Measurements from ENCODE around the gene SGF29. TPM values are rescaled to one million over a fixed set of nuclear protein-coding genes. Genes with fewer than 3 reads are reported as not detected.
A peak's percentile ranks its signal among the peaks of the same experiment; 100 is the strongest.

Gene SGF29
- 10 to 100 TPM; 24.0 to 35.8 TPM for total RNA-seq

DNA sequence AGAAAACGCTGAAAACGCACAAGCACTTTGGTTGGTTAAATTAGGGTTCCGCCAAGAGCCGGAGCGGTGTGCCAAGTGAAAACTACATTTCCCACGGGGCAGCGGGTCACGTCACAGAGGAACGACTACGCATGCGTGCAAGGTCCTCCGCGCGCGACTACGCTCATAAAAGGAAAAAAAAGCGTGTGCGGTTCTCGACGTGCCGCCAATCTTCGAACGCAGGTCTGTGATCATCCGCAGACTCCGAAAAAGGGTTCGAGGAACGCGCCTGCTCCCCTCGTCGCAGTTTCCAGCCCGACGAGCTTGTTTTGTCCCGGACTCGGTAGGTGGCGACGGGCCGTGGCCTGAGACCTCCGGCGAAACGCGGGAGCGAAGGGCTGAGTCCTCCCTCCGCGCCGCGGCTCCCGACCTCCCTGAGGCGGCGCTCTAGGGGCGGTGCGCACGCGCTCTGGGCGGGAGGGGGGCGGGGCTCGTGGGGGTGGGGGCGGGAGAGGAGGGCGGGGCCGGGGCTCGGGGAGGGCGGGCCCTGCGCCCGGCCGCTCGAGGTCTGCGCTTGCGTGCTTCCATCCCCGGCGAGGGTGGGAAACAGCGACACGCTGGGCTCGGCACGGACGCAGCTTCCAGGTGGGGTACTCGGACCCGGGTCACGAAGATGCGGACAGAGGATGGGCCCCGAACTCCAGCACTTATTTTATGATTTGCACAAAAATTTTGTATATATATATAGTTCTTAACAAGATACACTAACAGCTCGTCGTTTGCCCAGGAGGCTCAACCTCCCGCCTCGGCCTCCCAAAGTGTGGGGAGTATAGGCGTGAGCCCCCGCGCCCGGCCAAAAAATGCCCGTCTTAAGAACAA lies at the start of gene SGF29:
TSS of gene SGF29 (plus strand) at position 145 of the 858 bp plus-strand sequence. CDS start 27,150 bp downstream, outside the sequence.
- peak; percentile 91 for DNase-seq (ENCODE audit: low spot score)
- Mint-ChIP-seq H3K27me3 (no peaks in the 10 kb centered on the region), H3K4me1 (ENCODE audit: low read depth in 2 of 2) (peaks cover 23 to 26% of the 10 kb centered on the region in 2 donors), H3K36me3 (no peaks in the 10 kb centered on the region), H3K27ac (peak within 1 kb of the TSS; percentile 72 to 74), H3K4me3 (peak within 1 kb of the TSS; percentile 92), H3K9me3 (no peaks in the 10 kb centered on the region)
- peak; percentile 94 to 96 for ATAC-seq

DNA sequence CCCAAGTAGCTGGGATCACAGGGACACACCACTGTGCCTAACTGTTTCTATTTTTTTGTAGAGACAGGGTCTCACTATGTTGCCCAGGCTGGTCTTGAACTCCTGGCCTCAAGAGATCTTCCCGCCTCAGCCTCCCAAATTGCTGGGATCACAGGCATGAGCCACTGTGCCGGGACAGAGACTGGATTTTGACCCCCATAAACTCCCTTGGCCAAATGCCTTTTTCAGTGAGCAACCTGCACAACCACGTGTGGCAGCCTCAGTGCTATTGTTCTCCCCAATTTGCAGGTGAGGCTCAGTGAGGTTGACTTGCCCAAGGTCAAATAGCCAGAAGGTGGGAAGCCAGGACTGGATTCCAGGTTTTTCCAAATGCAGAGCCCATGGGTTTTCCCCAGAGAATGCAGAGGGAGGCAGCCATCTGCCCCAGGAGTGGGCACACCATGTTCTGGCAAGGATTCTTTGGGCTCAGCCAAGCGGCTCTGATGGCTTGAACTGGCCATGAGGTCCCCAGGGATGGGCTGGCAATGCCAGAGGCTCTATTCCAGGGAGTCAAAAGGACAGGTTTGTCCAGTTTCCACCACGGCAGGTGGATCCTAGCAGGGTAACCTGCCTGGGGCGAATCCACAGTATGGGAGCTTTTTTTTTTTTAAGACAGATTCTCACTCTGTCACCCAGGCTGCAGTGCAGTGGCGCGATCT lies 48.9 kb upstream of the SGF29 start:
- Mint-ChIP-seq H3K4me1 (ENCODE audit: low read depth in 2 of 2) (peaks cover 25 to 32% of the 10 kb centered on the region in 2 donors), H3K36me3 (no peaks in the 10 kb centered on the region), H3K27ac (no peak overlapping the region), H3K27me3 (no peaks in the 10 kb centered on the region), H3K9me3 (no peaks in the 10 kb centered on the region), H3K4me3 (no peak overlapping the region)
- ATAC-seq (no peak), DNase-seq (ENCODE audit: low spot score) (no peak)

DNA sequence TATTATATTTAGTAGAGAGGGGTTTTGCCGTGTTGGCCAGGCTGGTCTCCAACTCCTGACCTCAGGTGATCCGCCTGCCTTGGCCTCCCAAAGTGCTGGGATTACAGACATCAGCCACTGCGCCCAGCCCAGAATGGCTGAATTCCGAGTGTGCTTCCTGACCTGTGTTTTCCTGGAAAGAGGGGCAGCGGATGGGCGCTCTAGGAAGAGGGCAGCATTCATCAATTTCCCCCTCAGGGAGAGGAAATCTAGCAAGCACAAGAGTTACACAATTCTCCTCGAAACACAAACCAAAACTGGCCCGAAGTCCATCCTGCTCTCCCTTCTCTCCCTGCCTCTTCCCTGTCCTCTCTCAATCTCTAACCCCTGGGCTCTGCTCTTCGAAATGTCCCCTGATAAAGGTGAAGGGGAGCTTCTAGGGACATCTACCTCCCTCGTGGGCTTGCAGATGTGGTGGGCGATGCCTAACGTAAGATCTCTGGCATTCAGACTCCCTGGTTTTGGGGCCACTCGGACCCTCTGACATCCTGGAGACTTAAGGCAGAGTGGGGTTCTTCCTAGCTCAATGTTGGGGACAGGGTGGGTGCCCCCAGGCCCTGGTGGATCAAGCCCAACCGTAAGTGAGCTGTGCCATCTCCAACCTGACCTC lies 48.1 kb upstream of the SGF29 start:
- Mint-ChIP-seq H3K27ac (peak overlapping the region in 1 of 2 donors; percentile 65), H3K4me1 (ENCODE audit: low read depth in 2 of 2) (peaks cover 25 to 30% of the 10 kb centered on the region in 2 donors), H3K27me3 (no peaks in the 10 kb centered on the region), H3K9me3 (no peaks in the 10 kb centered on the region), H3K36me3 (no peaks in the 10 kb centered on the region), H3K4me3 (no peak overlapping the region)
- DNase-seq (ENCODE audit: low spot score), result no peak
- ATAC-seq, result no peak

DNA sequence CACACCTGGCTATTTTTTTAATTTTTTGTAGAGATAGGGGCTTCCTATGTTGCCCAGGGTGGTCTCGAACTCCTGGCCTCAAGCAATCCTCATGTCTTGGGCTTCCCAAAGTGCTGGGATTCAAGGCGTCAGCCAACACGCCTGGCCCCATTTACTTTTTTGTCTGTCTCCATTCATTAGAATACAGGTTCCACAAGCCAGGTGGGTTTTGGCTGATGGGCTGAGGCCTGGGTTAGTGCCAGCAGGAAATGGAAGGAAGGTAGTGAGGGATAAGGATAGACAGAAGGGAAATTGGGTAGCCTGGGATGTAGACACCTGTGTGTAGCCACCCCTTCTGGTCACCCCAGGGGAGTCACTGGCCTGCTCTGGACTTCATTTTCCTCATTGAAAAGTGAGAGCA lies 42.7 kb upstream of the SGF29 start:
- peaks cover 30 to 47% of the 10 kb centered on the region in 2 donors for H3K4me1 Mint-ChIP-seq (ENCODE audit: low read depth in 2 of 2)
- H3K27me3 Mint-ChIP-seq, result no peaks in the 10 kb centered on the region
- no peak overlapping the region for H3K27ac Mint-ChIP-seq
- ATAC-seq (no peak), DNase-seq (ENCODE audit: low spot score) (no peak)
- H3K36me3 Mint-ChIP-seq, result no peaks in the 10 kb centered on the region
- no peak overlapping the region for H3K4me3 Mint-ChIP-seq
- H3K9me3 Mint-ChIP-seq, result no peaks in the 10 kb centered on the region

DNA sequence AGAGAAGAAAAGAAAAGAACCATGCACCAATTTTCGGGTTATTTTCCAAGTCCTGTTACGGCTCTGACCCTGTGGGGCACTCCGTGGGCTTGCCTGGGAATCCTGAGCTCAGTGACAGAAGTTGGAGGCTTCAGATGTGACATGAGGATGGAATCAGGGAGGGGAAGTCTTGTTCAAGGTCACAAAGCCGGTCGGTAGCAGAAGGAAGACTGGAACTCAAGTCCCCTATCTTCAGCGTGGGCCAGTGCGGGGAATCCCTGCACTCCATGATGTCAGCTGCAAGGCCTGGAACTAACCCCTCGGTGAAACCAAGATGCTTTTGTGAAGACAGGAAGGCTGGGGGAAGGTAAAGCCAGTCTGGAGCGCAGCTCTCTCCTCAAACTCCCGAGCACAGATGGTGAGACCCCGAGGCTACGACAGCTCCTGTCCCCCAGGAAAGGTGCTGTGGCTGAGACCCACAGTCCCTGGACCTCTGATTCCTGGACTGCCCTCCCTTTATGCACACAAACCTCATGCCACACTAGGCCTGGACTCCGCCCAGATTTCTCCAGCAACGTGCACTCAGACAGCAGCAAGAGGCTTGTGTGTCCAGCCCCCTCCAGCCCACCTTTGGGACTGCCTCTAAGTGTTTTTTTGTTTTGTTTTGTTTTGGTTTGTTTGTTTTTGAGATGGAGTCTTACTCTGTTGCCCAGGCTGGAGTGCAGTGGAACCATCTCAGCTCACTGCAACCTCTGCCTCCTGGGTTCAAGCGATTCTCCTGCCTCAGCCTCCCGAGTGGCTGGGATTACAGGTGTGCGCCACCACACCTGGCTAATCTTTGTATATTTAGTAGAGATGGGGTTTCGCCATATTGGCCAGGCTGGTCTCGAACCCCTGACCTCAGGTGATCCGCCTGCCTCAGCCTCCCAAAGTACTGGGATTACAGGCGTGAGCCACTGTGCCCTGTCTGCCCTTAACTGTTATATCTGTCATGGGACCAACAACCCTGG lies 41.6 kb upstream of the SGF29 start:
- DNase-seq (ENCODE audit: low spot score), result no peak
- ATAC-seq, result no peak
- H3K27me3 Mint-ChIP-seq, result no peaks in the 10 kb centered on the region
- H3K4me3 Mint-ChIP-seq, result no peak overlapping the region
- peaks cover 20 to 36% of the 10 kb centered on the region in 2 donors for H3K4me1 Mint-ChIP-seq (ENCODE audit: low read depth in 2 of 2)
- no peaks in the 10 kb centered on the region for H3K36me3 Mint-ChIP-seq
- H3K9me3 Mint-ChIP-seq, result no peaks in the 10 kb centered on the region
- H3K27ac Mint-ChIP-seq, result peak overlapping the region in 1 of 2 donors; percentile 41

DNA sequence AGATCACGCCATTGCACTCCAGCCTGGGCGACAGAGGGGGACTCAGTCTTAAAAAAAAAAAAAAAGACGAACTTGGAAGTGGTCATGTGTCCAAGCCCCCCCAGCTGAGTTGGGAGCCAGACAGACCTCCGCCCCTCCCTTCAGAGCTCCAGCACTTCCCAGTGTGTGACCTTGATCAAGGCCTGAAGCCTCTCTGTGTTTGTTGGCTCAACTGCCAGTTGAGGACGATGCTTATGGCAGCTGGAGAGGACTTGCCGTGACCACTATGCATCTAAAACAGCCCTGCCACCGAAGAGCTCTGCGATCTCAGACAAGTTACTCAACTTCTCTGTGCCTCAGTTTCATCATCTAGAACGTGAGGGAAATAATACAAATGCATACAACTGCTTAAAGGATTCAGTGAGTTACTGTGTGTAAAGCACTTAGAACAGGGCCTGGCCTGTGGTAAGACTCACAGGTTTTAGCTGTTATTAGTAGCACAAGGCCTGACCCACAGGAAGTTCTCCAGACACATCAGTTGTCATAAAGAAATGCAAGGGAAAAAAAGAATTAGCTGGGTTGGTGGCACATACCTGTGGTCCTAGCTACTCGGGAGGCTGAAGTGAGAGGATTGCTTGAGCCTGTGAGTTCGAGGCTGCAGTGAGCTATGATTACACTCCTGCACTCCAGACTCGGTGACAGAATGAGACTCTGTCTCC lies 40.1 kb upstream of the SGF29 start:
- no peaks in the 10 kb centered on the region for H3K9me3 Mint-ChIP-seq
- H3K27me3 Mint-ChIP-seq, result no peaks in the 10 kb centered on the region
- H3K36me3 Mint-ChIP-seq, result no peaks in the 10 kb centered on the region
- ATAC-seq (no peak), DNase-seq (ENCODE audit: low spot score) (no peak)
- H3K4me3 Mint-ChIP-seq, result no peak overlapping the region
- H3K27ac Mint-ChIP-seq, result peak overlapping the region in 1 of 2 donors; percentile 41
- H3K4me1 Mint-ChIP-seq (ENCODE audit: low read depth in 2 of 2), result peaks cover 6 to 24% of the 10 kb centered on the region in 2 donors

DNA sequence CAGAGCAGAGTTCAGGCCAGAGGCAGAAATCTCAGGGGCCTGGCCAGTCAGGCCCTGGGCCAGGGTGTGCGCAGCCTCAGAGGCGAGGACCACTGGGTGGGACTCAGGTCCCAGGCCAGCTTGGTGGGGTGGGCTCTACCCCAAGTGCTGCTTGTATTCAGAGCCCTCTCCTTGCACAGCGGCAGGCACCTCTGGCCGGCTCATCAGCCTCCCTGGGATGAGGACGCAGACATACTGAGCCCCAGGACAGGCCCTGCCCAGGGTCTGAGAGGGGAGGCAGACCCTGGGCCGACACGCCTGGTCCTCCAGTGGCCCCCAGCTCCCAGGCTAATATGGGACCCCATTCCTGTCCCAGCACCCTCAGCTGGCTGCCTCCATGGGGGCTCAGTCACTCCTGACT lies 39.5 kb upstream of the SGF29 start:
- Mint-ChIP-seq H3K36me3 (no peaks in the 10 kb centered on the region), H3K4me3 (no peak overlapping the region), H3K27me3 (no peaks in the 10 kb centered on the region), H3K9me3 (no peaks in the 10 kb centered on the region), H3K27ac (no peak overlapping the region), H3K4me1 (ENCODE audit: low read depth in 2 of 2) (peaks cover 6 to 24% of the 10 kb centered on the region in 2 donors)
- ATAC-seq (peak in 1 of 2 donors; percentile 43), DNase-seq (ENCODE audit: low spot score) (no peak)

DNA sequence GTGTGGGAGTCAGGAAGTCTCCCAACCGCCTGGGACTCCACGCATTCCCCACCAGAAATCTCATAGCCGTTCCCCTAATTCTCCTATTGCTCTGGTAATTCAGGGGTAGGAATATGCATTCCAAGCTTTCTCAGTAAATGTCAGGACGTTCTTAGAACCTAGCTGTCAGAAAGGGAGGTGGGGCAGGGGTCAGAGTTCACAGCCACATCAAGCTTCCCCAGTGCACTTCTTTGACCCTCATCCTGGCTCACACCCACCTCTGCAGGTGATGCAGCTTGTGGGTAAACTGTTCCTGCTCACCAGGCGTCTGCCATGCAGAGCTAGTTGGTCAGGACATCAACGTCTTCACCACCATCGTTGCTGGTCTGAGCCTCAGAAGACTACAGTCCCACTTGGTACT lies 33.0 kb upstream of the SGF29 start:
- Mint-ChIP-seq H3K4me1 (ENCODE audit: low read depth in 2 of 2) (peaks cover 7 to 8% of the 10 kb centered on the region in 2 donors), H3K4me3 (no peak overlapping the region), H3K36me3 (no peaks in the 10 kb centered on the region), H3K27me3 (no peaks in the 10 kb centered on the region), H3K9me3 (no peaks in the 10 kb centered on the region), H3K27ac (no peak overlapping the region)
- DNase-seq (ENCODE audit: low spot score), result no peak
- ATAC-seq, result no peak

DNA sequence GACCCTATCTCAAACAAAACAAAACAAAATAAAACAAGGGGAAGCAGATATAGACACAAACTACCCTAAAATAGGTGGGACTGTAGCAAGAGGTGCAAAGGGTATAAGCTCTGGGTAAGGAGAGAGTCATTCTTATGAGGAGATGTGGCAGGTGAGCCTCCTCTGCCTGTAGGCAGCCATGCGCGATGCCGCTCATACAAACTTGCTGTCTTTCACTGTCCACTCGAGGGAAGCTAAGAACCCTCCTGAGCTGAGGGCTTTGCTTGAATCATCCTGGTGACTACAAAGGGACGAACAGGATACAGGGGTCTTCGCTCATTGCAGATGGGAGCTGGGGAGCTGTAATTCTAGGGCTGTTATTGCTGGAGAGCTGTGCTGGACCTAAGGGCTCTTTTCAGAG lies 32.3 kb upstream of the SGF29 start:
- no peak overlapping the region for H3K27ac Mint-ChIP-seq
- H3K36me3 Mint-ChIP-seq, result no peaks in the 10 kb centered on the region
- no peaks in the 10 kb centered on the region for H3K27me3 Mint-ChIP-seq
- no peaks in the 10 kb centered on the region for H3K9me3 Mint-ChIP-seq
- peaks cover 7 to 10% of the 10 kb centered on the region in 2 donors for H3K4me1 Mint-ChIP-seq (ENCODE audit: low read depth in 2 of 2)
- H3K4me3 Mint-ChIP-seq, result no peak overlapping the region
- ATAC-seq, result no peak
- DNase-seq (ENCODE audit: low spot score), result no peak

DNA sequence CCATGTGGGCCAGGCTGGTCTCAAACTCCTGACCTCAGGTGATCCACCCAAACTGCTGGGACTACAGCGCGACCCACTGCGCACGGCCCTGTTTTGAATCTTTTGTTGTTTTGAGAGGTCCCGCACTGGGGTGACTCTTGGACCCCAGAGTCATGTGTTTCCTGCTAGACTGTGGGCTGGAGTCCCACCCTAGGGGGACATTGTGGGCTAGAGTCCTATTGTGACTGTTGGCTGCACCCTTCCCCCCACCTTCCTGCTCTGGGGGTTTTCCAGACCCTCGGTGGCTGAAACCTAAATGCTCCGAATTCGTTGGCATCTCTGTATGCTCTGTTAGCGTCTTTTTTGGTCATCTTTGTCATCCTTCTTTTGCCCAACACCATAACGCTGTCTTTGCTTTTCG lies 30.9 kb upstream of the SGF29 start:
- Mint-ChIP-seq H3K4me1 (ENCODE audit: low read depth in 2 of 2) (peaks cover 7 to 12% of the 10 kb centered on the region in 2 donors), H3K4me3 (peak overlapping the region; percentile 1), H3K9me3 (no peaks in the 10 kb centered on the region), H3K27me3 (no peaks in the 10 kb centered on the region), H3K27ac (no peak overlapping the region), H3K36me3 (no peaks in the 10 kb centered on the region)
- DNase-seq (ENCODE audit: low spot score), result no peak
- ATAC-seq, result peak in 1 of 2 donors; percentile 68

DNA sequence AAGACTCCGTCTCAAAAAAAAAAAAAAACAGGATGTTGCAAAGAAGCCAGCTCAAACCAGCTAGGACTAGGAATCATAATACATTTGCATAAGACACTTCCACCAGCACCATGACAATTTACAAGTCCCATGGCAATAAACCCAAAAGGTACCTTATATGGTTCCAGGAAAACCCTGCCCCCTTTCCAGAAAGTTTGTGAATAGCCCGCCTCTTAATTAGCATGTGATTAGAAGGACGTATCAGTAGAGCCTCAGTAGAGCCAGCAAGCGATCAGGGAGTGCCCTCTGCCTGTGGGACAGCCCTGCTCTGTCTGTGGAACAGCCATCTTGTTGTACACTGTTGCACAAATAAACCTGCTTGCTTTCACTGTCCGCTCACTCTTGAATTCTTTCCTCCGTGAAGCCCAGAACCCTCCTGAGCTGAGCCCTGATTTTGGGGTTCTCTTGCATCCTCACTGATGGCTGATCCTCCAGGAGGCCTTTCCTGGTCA lies 29.0 kb upstream of the SGF29 start:
- peak overlapping the region in 1 of 2 donors; percentile 51 for H3K27ac Mint-ChIP-seq
- no peaks in the 10 kb centered on the region for H3K36me3 Mint-ChIP-seq
- H3K4me1 Mint-ChIP-seq (ENCODE audit: low read depth in 2 of 2), result peaks cover 7 to 12% of the 10 kb centered on the region in 2 donors
- DNase-seq (ENCODE audit: low spot score) (no peak), ATAC-seq (no peak)
- H3K9me3 Mint-ChIP-seq, result no peaks in the 10 kb centered on the region
- no peak overlapping the region for H3K4me3 Mint-ChIP-seq
- H3K27me3 Mint-ChIP-seq, result no peaks in the 10 kb centered on the region

All from natural killer cell treated with Interleukin-12 subunit alpha and Interleukin-12 subunit beta and Interleukin-15 and Interleukin-18, amount 100 ng/mL, for 72 hours (primary cell).